A673 (cell line): Measurements from ENCODE around the gene TMEM214.

Experiments used
- EZH2 ChIP-seq: fragments of 200-600 bp; sonication (generic); IDR thresholded peaks from 2 replicates; pipeline ENCODE4 v1.6.1; 2017; ENCODE audit warnings: borderline replicate concordance, low read depth, mild to moderate bottlenecking, mixed read lengths, antibody characterized with exemption, low read length; ENCODE audit not compliant: poor library complexity, severe bottlenecking
- TF ChIP-seq, protein P1 (sequence below): fragments of 300-800, 200-600 bp; sonication (generic); conservative IDR thresholded peaks from 2 replicates; pipeline ENCODE4 v1.5.1; 2017; ENCODE audit warnings: low read depth, mild to moderate bottlenecking, antibody characterized with exemption, low read length, moderate library complexity, mixed read lengths

DNA sequence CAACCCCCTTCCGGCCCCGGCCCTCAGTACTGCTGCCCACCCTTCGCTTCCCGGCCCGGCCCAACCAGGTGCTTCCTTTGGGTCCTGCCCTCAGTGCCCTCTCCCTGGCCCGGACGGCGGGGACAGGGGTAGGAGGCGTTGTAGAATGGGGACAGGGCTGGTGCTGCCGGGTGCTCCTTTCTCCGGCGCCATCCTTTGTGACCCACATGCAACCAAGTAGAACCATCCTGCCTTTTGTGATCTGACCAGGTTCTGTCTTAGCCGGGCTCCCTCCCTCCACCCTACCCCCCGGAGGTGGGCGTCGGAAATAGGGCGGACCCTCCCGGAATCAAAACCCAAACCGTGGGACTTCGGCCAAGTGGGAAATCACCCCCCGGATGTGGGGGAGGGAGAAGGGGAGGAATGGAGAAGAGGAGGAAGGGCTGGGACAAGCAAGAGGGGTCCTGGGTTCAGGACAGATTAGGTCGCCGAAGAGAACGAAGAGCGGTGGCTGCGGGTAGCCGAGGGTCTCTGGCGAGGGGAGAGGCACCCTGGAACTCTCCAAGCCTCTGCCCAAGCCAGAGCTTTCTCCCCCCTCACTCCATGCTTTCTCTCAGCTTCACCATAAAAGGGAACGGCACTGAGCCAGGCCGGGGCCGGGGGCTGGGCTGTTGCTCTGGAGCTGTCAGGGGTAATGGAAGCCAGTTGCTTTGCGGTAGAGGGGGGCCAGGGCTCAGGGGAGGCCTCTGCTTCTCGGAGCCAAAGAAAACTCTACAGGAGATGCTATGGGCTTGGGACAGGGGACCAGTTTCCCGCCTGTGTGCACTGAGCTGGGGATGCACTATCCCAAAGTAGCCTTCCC is 39.4 kb downstream of the TMEM214 start:
- TF ChIP-seq, protein P1, sequence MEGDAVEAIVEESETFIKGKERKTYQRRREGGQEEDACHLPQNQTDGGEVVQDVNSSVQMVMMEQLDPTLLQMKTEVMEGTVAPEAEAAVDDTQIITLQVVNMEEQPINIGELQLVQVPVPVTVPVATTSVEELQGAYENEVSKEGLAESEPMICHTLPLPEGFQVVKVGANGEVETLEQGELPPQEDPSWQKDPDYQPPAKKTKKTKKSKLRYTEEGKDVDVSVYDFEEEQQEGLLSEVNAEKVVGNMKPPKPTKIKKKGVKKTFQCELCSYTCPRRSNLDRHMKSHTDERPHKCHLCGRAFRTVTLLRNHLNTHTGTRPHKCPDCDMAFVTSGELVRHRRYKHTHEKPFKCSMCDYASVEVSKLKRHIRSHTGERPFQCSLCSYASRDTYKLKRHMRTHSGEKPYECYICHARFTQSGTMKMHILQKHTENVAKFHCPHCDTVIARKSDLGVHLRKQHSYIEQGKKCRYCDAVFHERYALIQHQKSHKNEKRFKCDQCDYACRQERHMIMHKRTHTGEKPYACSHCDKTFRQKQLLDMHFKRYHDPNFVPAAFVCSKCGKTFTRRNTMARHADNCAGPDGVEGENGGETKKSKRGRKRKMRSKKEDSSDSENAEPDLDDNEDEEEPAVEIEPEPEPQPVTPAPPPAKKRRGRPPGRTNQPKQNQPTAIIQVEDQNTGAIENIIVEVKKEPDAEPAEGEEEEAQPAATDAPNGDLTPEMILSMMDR = no peak
- TF ChIP-seq EZH2 = no peak
